GM12864 (cell line): ENCODE results near the gene TDRD9.

ENCODE experiments used
- DNase-seq: peaks from one replicate; pipeline ENCODE4 v3.0.0-alpha.2; 2011; ENCODE audit warnings: low read depth
- H3K4me3 ChIP-seq: 2 replicates; pipeline ENCODE4 v1.5.1; 2011; ENCODE audit warnings: mild to moderate bottlenecking, low read depth, low read length, control low read depth
- CTCF ChIP-seq: IDR thresholded peaks from 2 replicates; pipeline ENCODE4 v1.5.1; 2011; ENCODE audit warnings: low read depth, mild to moderate bottlenecking, moderate library complexity, low read length, control low read depth, inconsistent platforms; ENCODE audit errors: missing control alignments

Gene TDRD9

GRCh38 chr14:104066279-104066678 lies 138.0 kb downstream of the TDRD9 start:
- no peak for DNase-seq
- TF ChIP-seq CTCF, result no peak
- no peak overlapping the region for H3K4me3 ChIP-seq

GRCh38 chr14:104066719-104067295 lies 138.6 kb downstream of the TDRD9 start:
- no peak for DNase-seq
- TF ChIP-seq CTCF, result no peak
- no peak overlapping the region for H3K4me3 ChIP-seq

DNA sequence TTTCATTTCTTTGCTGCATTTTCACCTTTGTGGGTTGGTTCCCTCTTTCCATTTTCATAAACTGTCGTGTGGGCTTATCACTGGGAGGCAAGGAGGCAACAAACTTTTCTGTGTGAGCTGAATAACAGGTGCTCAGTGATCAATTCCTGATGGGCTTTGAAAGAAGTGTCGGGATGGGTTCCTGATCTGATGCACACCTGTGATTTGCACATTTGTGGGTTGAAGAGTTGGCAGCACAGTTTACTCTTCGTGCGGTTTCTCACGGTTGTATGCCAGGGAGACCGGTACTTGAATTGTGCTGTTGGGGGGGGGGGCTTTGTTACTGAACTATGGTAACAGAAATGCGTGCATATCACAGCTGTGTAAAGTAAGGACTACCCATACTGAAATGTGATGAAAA lies 141.3 kb downstream of the TDRD9 start:
- DNase-seq, result no peak
- no peak for TF ChIP-seq CTCF
- H3K4me3 ChIP-seq, result no peak overlapping the region

- no peak overlapping the region for H3K4me3 ChIP-seq
- TF ChIP-seq CTCF, result no peak
- no peak for DNase-seq
Observed at GRCh38 chr14:104072586-104072985, 144.3 kb downstream of the TDRD9 start.

DNA sequence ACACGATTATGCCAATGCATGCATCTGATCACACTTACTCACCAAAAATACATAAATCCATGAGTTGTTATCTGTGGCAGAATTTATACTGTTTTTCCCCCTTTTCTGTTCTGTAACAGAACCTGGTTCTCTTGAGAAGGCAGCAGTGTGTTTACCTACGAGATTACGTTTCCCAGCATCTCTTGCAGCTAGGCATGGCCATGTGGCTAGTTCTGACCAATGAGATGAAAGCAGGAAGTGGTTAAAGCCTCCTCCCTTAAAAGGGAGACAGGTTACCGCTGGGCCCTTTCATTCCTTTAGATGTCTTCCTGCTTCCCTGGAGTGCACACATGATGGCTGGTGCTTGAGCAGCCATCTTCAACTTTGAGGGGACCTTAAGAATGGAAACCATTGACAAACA lies 145.5 kb downstream of the TDRD9 start:
- DNase-seq, result no peak
- no peak overlapping the region for H3K4me3 ChIP-seq
- no peak for TF ChIP-seq CTCF

DNA sequence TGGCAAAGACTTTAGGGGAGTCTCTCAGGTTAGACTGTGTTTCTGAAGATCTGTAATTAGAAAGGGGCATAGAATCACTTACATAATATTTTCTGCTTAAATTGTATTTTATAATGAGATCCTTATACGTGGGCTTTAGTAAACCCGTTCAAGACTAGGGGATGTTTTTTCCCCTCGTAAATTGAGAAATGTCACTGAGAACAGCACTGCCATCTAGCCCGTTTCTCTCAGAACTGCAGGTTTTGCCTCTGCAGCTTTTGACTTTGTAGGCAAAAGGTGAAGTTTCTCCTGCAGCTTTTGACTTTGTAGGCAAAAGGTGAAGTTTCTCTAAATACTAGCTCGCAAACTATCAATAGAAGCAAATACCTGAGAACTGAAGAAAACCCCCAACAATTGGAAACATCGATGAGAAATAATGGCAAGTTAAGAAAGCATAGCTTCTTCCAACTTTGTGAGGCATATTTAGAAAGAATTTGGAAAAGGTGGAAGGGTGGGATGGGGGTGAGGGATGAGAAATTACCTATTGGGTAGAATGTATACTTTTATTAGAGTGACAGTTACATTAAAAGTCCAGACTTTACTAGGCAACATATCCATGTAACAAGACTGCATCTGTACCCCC lies 147.4 kb downstream of the TDRD9 start:
- no peak overlapping the region for H3K4me3 ChIP-seq
- no peak for DNase-seq
- TF ChIP-seq CTCF, result peak; percentile 52

DNA sequence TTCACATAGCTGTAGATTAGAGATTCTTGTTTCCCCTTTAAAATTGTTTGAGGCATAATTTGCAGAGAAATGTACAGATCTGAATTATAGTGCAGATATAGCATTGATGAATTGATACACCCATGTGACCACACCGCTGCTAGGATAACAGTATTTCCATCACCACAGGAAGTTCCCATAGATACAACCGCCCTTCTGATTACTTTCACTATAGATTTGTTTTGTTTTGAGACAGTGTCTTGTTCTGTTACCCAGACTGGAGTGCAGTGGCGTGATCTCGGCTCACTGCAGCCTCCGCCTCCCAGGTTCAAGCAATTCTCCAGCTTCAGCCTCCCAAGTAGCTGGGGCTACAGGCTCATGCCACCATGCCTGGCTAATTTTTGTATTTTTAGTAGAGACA lies 148.5 kb downstream of the TDRD9 start:
- no peak overlapping the region for H3K4me3 ChIP-seq
- TF ChIP-seq CTCF, result no peak
- DNase-seq, result no peak
